SK-N-SH (cell line): ENCODE data around the gene TMEM178A. TPM values are rescaled to one million over a fixed set of nuclear protein-coding genes. Genes with fewer than 3 reads are reported as not detected.

Source experiments
- CTCF ChIA-PET: fragments of 300-600, 350-600 bp; formaldehyde crosslinking; extraction: SDS; loops from one replicate; lab custom pipeline; 2021; lab: Yijun Ruan, JAX
- POLR2A ChIA-PET: fragments of 350-600 bp; sonication (Branson Sonifier 250); formaldehyde crosslinking; extraction: SDS; loops from one replicate; lab custom pipeline; 2020; ENCODE audit warnings: antibody characterized with exemption, inconsistent platforms; lab: Yijun Ruan, JAX
- DNase-seq: peaks from one replicate; pipeline ENCODE4 v3.0.0; 2012
- H2AFZ ChIP-seq: fragments of 200-600 bp; sonication (generic); 2 replicates; pipeline ENCODE4 v1.8.1; 2016; ENCODE audit warnings: antibody characterized with exemption, mild to moderate bottlenecking, low read depth
- H3F3A ChIP-seq: fragments of 200-600 bp; sonication (generic); replicated peaks from 2 replicates; pipeline ENCODE3; 2016; ENCODE audit warnings: antibody characterized with exemption, mild to moderate bottlenecking; ENCODE audit not compliant: insufficient read depth
- H3K27ac ChIP-seq, 2 experiments: fragments of 200-500 bp in 1 of 2; fragments of 200-600 bp in 1 of 2; sonication (Bioruptor generic) in 1 of 2; sonication (generic), shearing (Covaris generic) in 1 of 2; 2 replicates each; pipeline versions ENCODE4 v1.5.1 to v1.6.1; 2014 to 2016; ENCODE audit warnings: low read depth in 2 of 2, inconsistent platforms in 1 of 2, low read length in 1 of 2, mild to moderate bottlenecking in 1 of 2, mixed read lengths in 1 of 2
- H3K27me3 ChIP-seq: fragments of 200-600 bp; sonication (generic), shearing (Covaris generic); 2 replicates; pipeline ENCODE4 v1.6.1; 2016; ENCODE audit warnings: mixed run types; ENCODE audit not compliant: insufficient read depth
- H3K36me3 ChIP-seq, 2 experiments: fragments of 200-500 bp in 1 of 2; fragments of 200-600 bp in 1 of 2; sonication (Bioruptor generic) in 1 of 2; sonication (generic) in 1 of 2; replicated peaks in 1 of 2; 2 replicates each; pipeline versions ENCODE3 to v1.5.1; 2014 to 2016; ENCODE audit warnings: low read length in 1 of 2, mild to moderate bottlenecking in 1 of 2; ENCODE audit not compliant: insufficient read depth in 2 of 2, control insufficient read depth in 1 of 2
- H3K4me1 ChIP-seq, 2 experiments: fragments of 200-500 bp in 1 of 2; fragments of 200-600 bp in 1 of 2; sonication (Bioruptor generic) in 1 of 2; sonication (generic), shearing (Covaris generic) in 1 of 2; 2 replicates each; pipeline versions ENCODE4 v1.5.1 to v1.6.1; 2014 to 2016; ENCODE audit warnings: low read depth in 1 of 2, low read length in 1 of 2, mixed run types in 1 of 2; ENCODE audit not compliant: insufficient read depth in 2 of 2, control insufficient read depth in 1 of 2
- H3K4me2 ChIP-seq: fragments of 200-600 bp; sonication (generic), shearing (Covaris generic); 2 replicates; pipeline ENCODE4 v1.6.1; 2017; ENCODE audit warnings: mixed run types
- H3K4me3 ChIP-seq, 2 experiments: fragments of 200-500 bp in 1 of 2; fragments of 200-600 bp in 1 of 2; sonication (Bioruptor generic) in 1 of 2; sonication (generic), shearing (Covaris generic) in 1 of 2; 2 replicates each; pipeline versions ENCODE4 v1.5.1 to v1.8.1; 2014 to 2016; ENCODE audit warnings: low read depth in 2 of 2, inconsistent platforms in 1 of 2, low read length in 1 of 2, mild to moderate bottlenecking in 1 of 2, mixed read lengths in 1 of 2, moderate library complexity in 1 of 2
- H3K79me2 ChIP-seq: fragments of 200-600 bp; sonication (generic); 2 replicates; pipeline ENCODE4 v1.8.1; 2017; ENCODE audit warnings: mild to moderate bottlenecking; ENCODE audit not compliant: insufficient read depth
- H3K9ac ChIP-seq: fragments of 200-600 bp; sonication (generic); 2 replicates; pipeline ENCODE4 v1.6.1; 2017; ENCODE audit warnings: mixed run types
- H3K9me2 ChIP-seq: fragments of 200-600 bp; sonication (generic); 2 replicates; pipeline ENCODE4 v1.6.1; 2017; ENCODE audit warnings: mixed run types
- H3K9me3 ChIP-seq: fragments of 200-600 bp; sonication (generic); 2 replicates; pipeline ENCODE4 v1.6.1; 2017; ENCODE audit warnings: mixed run types, mild to moderate bottlenecking, moderate library complexity
- H4K20me1 ChIP-seq: fragments of 200-600 bp; sonication (generic); 2 replicates; pipeline ENCODE4 v1.6.1; 2017; ENCODE audit warnings: mild to moderate bottlenecking, mixed run types; ENCODE audit not compliant: insufficient read depth
- CHD2 ChIP-seq: fragments of 150-350 bp; IDR thresholded peaks from 2 replicates; pipeline ENCODE4 v1.6.1; 2018; ENCODE audit warnings: low read length; ENCODE audit not compliant: partially characterized antibody
- EZH2phosphoT487 ChIP-seq: fragments of 200-600 bp; sonication (generic); IDR thresholded peaks from 2 replicates; pipeline ENCODE4 v1.6.1; 2017; ENCODE audit warnings: low read depth, mixed run types, mild to moderate bottlenecking, antibody characterized with exemption, moderate library complexity, borderline replicate concordance
- FOSL2 ChIP-seq: IDR thresholded peaks from 2 replicates; pipeline ENCODE4 v1.4.0; 2012; ENCODE audit warnings: low read depth, mild to moderate bottlenecking, moderate library complexity, borderline replicate concordance
- FOXM1 ChIP-seq: IDR thresholded peaks from 2 replicates; pipeline ENCODE4 v1.4.0; 2012; ENCODE audit warnings: low read depth, mild to moderate bottlenecking
- IRF3 ChIP-seq: fragments of 150-350 bp; IDR thresholded peaks from 2 replicates; pipeline ENCODE4 v1.6.1; 2016; ENCODE audit warnings: mild to moderate bottlenecking, low read depth, low read length
- JUND ChIP-seq: IDR thresholded peaks from 2 replicates; pipeline ENCODE4 v1.4.0; 2012
- NFIC ChIP-seq: IDR thresholded peaks from 2 replicates; pipeline ENCODE4 v1.4.0; 2012; ENCODE audit warnings: borderline replicate concordance
- PBX3 ChIP-seq: IDR thresholded peaks from 2 replicates; pipeline ENCODE4; 2012
- POLR2AphosphoS5 ChIP-seq: IDR thresholded peaks from 2 replicates; pipeline ENCODE4 v1.6.1; 2012; ENCODE audit warnings: low read depth, low read length
- RCOR1 ChIP-seq: fragments of 150-350 bp; IDR thresholded peaks from 2 replicates; pipeline ENCODE4 v1.6.1; 2017; ENCODE audit warnings: antibody characterized with exemption, low read length
- TAF1 ChIP-seq: IDR thresholded peaks from 2 replicates; pipeline ENCODE4 v1.6.1; 2012; ENCODE audit warnings: low read depth, mild to moderate bottlenecking, low read length, moderate library complexity, borderline replicate concordance
- TCF12 ChIP-seq: IDR thresholded peaks from 2 replicates; pipeline ENCODE4 v1.4.0; 2012
- TEAD4 ChIP-seq: IDR thresholded peaks from 2 replicates; pipeline ENCODE4 v1.4.0; 2012; ENCODE audit warnings: mild to moderate bottlenecking, borderline replicate concordance; ENCODE audit not compliant: insufficient read depth
- YY1 ChIP-seq: IDR thresholded peaks from 2 replicates; pipeline ENCODE4 v1.4.0; 2012; ENCODE audit warnings: low read depth, mild to moderate bottlenecking
- ZBTB33 ChIP-seq: IDR thresholded peaks from 2 replicates; pipeline ENCODE4 v1.4.0; 2012; ENCODE audit warnings: low read depth, borderline replicate concordance
- WGBS: methylation state at CpG from one replicate; pipeline ENCODE4 v1.1.6; 2017; ENCODE audit warnings: low lambda C conversion rate; 5-methylcytosine and 5-hydroxymethylcytosine counted together
- polyA plus RNA-seq, 3 experiments: library from polyadenylated mRNA; depleted of rRNA; stranded (reverse); fragments of >200 nt; gene quantifications; 2 replicates each; pipeline ENCODE4 v1.2.3, GENCODE V29; 2012

Gene TMEM178A
- polyA plus RNA-seq, 1 of the 3 experiments (the other 2 are of a cell fraction) = 0.84 TPM

GRCh38 chr2:39640107-39640506 lies 25.6 kb upstream of the TMEM178A start (continued):
- TF ChIP-seq NFIC (no peak), RCOR1 (no peak), EZH2phosphoT487 (no peak), FOXM1 (no peak), TCF12 (no peak)

GRCh38 chr2:39640681-39641080 lies 25.0 kb upstream of the TMEM178A start:
- Histone ChIP-seq H3K79me2 (no peaks in the 10 kb centered on the region), H4K20me1 (no peaks in the 10 kb centered on the region), H3K9me3 (no peaks in the 10 kb centered on the region), H3F3A (peaks cover 6% of the 10 kb centered on the region), H2AFZ (no peak overlapping the region), H3K4me1 (no peaks in the 10 kb centered on the region; a peak in 3 of 4 replicates), H3K4me3 (no peak overlapping the region), H3K27ac (no peak overlapping the region), H3K9me2 (no peaks in the 10 kb centered on the region), H3K4me2 (no peak overlapping the region), H3K27me3 (no peaks in the 10 kb centered on the region), H3K36me3 (no peaks in the 10 kb centered on the region), H3K9ac (no peak overlapping the region)
- no peak for TF ChIP-seq IRF3
- no peak for TF ChIP-seq FOSL2
- TF ChIP-seq RCOR1 = no peak
- no peak for TF ChIP-seq EZH2phosphoT487
- no peak for TF ChIP-seq JUND
- no peak for TF ChIP-seq ZBTB33
- TF ChIP-seq FOXM1 = no peak
- no peak for TF ChIP-seq TAF1
- TF ChIP-seq PBX3 = no peak
- TF ChIP-seq NFIC = no peak
- no peak for TF ChIP-seq CHD2
- TF ChIP-seq YY1 = no peak
- TF ChIP-seq TEAD4 = no peak
- TF ChIP-seq POLR2AphosphoS5 = no peak
- ChIA-PET CTCF (no interaction called here), POLR2A (no interaction called here)
- 97% methylated on average over 2 of the region's 2 CpGs for WGBS
- no peak for DNase-seq
